GM18907 (cell line): ENCODE results near the gene TSFM.

ENCODE experiments used
- ATAC-seq: cut with Tn5 transposase; IDR thresholded peaks from one replicate; pipeline ENCODE4 v1.9.1; 2021; ENCODE audit warnings: mild to moderate bottlenecking, moderate library complexity; ENCODE audit not compliant: unreplicated experiment

Gene TSFM

DNA sequence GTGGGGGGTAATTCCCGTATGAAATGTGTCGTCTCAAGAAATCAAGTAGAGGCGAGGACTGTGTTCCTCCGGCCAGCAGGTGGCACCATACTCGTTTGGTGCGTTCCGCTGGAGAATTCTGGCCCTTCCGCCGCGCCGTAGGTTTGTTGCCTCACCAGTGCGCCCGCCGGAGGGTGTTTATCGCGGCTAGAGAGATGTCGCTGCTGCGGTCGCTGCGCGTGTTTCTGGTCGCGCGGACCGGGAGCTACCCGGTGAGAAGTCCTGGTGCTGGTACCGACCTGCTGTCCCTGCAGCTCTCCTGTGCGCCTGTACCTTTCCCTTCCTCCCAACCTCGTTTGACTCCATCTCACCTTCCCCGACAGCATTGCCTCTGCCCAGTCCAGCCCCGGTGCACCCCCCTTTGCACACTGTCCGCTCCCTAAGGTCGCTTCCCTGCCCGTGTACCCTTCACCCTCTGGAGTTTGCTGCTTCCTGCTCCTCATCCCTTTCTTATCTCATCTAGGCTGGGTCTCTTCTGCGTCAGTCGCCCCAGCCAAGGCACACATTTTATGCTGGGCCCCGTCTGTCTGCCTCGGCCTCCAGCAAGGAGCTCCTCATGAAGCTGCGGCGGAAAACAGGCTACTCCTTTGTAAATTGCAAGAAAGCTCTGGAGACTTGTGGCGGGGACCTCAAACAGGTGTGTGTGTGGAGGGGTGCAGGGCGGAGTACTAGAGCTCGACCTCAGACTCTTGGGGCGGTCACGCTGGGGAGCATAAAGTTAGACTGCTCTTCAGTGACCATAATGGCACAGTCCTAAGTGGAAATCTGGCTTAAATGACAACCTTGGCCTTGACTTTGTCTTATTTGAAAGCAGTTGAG lies at the start of gene TSFM:
Gene TSFM, plus strand, starts transcription at position 180 of the 858 bp plus-strand sequence. Its CDS starts 15 bp downstream, at position 195.
- peak; percentile 91 for ATAC-seq

DNA sequence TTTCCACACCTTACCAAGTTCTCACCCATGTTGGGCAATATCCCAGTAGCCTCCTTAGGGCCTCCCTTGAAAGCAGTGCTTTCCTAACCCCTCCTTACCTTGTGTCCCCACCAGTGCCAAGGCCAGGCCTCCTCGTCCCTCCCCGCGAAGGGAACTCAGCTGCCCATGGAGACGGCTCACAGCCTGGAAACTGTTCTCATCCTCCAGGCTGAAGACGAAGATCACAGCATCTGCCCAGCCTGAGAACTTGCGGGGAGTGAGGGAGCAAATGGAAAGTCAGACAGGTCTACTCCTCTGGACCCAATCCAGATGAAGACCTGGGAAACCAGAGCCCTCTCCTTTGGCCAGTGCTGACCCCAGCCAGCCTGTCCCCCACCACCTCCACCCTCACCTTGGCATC lies 48.7 kb upstream of the TSFM start:
- ATAC-seq: no peak

DNA sequence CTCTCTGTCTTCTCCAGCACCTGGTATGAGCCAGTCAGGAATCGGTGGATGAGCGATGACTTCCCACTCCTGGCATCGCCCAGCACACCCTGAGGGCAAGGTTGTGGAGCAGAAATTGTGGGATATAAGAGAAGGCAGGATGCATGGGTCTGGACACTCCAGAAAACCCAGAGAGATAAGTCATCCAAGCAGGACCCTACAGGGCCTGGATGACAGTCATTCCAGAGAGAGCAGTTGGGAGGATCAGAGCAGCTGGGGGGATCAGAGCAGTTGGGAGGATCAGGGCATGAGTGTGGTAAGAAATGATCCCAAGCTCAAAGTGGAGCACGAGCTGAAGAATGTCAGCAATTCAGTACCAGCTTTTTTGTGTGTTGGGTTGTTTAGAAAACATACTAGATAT lies 48.0 kb upstream of the TSFM start:
- no peak for ATAC-seq

DNA sequence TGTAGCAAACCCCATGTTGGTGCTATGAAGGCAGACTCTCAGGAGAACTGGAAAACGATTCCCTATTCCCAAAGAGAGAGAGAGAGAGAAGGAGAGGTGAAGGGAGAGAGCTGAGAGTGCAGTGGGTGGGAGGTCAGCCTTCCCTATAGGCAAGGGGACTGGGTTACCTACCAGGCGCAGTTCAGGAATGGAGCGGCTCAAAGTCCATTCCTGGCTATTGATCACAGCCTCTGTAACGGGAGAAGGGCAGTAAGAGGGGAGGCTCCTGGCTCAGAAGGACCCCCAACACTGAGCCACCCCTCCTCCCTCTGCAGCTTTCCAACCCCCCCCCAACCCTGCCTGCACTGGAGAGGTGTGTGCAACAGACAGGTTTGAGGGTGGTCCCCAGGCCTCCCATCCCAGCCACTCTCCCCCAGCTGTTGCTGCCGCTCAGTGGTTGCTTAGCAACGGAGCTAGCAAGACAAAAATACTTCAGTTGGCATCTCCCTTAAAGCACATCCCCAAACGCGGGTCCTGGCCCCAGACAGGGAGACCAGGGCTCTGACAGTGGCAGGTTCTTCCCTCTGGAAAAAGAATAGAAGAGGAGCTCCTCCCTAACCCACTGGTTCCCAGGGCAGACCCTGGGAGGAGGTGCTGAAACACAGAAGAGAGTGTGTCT lies 47.3 kb upstream of the TSFM start:
- no peak for ATAC-seq

DNA sequence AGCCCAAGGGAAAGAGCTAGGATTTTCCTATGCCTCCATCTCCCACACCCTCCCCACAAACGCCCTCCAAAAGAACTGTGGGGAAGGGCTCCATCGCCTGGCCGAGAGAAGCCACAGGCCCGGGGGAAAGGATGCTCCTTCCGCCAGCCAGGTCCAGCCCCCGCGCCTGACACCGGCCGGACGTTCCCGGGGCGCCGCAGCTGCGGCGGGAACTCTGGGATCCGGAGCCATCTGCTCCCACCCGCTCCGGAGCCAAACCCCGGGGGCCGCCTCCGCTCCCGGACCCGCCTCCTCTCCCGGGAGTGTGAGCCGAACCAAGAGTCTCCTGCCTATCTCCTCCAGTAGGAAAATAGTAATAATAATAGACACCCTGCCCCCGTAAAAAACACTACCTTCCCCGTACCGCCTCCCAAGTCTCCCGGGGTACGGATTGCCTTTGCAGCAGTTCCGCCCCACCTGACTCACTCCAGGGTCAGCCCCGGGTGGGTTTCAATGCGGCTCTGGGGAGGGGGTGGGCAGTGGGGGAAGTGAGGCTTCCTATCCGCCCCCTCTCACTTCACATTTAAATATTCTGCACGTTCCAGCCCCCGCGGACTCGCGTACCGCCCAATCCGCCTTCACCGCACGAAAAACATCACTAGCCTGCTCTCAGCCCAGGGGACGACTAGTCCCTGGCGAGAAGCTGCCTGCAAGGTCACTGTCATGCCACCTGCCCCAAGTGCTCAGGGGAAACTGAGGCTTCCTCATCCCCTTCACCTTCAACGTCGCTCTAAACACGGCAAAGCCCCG lies 46.4 kb upstream of the TSFM start:
- no peak for ATAC-seq

DNA sequence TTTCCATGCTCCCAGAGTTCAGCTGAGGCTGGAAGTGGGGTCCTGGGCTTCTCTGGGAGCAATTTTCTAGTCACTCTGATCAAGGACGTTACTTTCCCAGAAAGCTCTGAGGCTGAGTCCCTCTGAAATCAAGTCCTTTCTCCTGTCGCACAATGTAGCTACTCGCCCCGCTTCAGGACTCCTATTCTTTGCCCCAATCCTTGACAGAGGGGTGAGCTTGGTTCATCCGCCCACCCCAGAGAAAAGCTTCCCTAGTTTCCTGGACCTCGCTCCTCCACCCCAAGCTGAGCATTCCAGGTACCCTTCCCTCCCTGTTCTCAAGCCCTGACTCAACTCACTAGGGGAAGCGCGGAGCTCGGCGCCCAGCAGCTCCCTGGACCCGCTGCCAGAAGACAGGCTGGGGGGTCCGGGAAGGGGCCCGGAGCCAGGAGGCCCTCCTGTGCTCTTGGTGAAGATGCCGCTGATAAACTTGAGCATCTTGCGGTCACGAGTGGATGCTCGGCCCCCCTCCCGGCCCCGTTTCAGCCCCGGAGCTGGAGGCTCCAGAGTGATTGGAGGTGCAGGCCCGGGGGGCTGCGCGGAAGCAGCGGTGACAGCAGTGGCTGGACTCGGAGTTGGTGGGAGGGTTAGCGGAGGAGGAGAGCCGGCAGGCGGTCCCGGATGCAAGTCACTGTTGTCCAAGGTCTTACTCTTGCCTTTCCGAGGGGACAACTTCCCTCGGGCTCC lies 45.7 kb upstream of the TSFM start:
- no peak for ATAC-seq

DNA sequence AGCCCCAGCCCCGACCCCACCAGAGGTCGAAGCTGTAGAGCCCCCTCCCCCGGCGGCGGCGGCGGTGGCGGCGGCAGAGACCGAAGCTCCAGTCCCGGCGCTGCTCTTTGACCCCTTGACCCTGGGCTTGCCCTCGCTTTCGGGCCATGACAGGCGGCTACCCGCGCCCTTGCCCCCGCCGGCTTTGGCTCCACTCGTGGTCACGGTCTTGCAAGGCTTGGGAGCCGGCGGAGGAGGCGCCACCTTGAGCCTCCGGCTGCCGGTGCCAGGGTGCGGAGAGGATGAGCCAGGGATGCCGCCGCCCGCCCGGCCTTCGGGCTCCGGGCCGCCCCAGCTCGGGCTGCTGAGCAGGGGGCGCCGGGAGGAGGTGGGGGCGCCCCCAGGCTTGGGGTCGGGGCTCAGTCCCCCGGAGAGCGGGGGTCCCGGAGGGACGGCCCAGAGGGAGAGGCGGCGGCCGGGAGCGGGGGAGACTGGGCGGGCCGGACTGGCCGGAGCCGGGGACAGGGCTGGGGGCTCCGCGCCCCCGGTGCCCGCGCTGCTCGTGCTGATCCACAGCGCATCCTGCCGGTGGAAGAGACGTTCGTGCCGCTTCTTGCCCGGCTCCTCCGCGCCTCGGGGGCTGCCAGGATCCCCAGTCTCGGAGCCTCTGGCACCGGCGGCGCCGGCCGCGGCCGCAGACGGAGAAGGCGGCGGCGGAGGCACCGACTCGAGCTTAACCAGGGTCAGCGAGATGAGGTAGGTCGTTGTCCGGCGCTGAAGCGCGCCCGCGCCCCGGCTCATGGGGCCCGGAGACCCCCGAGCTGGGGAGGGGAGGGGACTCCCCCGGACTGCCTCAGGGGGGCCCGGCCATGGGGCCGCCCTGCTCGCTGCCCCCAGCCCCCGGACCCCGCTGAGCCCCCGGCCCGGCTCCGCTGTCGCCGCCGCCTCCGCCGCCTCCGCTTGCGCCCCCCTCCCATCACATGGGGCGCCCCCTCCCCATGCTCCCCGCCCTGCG lies 44.8 kb upstream of the TSFM start:
- no peak for ATAC-seq

DNA sequence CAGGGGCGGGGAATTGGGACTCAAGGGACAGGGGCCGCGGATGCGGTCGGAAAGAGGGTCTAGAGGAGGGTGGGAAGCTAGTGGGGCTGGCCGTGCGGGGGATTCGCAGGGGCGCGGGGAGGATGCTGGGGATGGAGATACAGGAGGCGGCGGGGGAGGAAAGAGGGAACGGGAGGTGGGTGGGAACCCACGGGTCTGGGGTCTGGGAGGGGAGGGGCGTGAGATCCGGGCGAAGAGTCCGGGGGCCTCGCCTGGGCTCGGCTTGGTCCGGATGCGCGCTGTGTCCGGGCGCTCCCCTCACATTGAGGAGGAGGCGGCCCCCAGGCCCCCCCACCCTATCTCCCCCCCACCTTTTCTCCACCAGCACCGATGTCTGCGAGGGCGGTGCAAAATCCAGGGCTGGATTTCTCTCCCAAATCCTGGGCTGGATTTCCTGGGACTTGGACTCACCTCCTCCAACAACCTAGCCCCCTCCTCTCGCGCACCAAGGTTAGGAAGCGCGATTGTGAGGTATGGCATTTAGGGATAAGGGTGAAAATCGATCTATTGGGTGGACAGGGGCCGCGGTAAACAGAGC lies 43.8 kb upstream of the TSFM start, which contains the start of gene AGAP2:
Gene AGAP2, minus strand, starts transcription at position 82 of the 577 bp plus-strand sequence. CDS start 496 bp downstream, outside the sequence.
- no peak for ATAC-seq

DNA sequence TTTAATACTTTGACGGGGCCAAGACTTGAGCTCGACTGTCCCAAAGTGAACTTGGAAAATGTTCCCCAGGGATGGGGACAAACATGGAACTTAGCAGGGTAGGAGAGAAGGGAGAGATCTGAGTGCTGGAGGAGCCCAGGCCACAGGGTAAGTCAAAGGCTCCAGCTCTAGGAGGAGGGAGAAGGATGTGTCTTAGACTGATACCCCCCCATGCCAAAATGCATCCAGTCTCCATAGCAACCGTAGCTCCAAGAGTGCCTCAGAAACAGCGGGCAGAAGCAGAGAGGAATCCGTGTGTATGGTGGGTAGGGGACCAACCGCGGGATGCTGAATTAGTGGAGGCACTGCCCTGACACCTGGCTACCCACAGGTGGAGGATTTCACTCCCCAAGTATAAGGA lies 43.2 kb upstream of the TSFM start:
- ATAC-seq: no peak

DNA sequence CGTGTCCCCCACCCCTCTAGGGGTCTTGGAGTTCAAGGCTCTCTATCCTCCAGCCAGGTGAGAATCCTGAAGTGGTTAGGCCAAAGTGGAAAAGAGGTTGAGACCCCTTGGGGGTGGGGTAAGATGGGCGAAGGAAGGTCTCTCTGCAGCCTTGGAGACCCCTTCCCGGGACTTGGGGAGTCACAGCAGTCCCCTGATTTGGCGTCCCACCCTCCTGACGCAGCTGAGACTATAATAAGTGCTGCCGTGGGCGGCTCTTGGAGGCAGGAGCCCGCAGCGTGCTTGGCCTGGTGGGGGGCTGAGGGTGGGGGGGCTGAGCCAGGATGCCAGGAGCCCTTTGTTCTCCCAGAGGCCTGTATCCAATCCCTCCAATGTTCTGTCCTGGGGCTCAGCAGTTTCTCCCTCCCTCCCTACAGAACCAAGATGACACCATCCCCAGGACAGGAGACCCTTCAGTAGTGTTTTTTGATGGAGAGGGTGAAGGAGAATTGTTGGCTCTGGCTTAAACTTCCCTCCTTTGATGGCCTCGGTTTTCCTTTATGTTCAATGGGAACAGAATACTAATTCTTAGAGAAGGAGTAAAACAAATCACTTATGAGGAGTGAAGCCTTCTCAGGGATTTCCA lies 42.6 kb upstream of the TSFM start:
- ATAC-seq: no peak

DNA sequence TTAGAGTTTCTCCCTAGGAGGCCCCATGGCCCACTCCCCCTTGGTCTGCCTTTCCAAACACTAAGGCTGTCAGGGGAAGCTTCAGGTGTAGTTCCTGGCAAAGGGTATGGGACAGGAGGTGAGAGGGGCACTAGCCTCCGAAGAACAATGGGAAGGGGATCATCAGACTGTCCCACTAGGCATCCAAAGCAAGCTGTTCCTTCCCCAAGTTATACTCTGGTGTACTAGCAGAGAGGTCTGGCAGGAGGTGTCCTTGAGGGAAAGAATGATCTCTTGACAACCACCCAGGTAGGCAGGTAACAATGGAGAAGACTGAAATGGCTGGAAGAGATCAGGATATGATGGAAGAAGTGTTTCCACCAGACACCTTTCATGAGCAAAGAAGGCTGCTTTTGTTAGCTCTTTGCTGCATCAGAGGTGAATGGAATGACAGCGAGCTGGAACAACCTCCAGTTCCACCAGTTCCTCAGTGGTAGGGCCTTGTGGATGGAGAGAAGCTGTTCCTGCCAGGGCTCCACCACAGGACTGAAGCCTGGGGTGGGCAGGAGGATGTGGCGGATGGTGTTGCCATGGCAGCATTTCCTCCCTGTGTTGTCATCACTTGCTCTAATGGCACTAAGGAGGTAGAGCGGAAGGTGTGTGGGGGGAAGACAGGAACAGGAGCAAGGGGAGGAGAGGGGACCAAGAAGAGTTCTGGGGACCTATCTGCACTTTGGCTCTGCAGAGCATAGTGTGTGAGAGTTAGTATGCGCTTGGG lies 41.8 kb upstream of the TSFM start:
- ATAC-seq: peak; percentile 60

DNA sequence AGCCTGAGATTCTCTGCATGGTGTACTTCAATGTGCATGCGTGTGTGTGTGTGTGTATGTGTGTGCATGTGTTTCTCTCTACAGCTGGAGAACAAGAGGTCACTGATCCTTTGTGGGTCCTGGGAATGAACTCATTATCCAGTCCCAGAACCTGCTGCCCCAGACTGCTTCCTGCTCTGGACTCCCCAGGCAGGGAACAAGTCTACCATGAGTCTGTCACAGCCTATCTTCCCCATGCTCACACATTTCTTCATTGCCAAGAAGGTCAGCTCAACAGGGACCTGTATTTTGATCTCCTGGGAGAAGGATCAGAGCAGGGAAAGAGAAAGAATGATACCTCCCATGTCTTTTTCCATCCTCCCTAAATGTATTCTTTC lies 41.2 kb upstream of the TSFM start:
- ATAC-seq: no peak

DNA sequence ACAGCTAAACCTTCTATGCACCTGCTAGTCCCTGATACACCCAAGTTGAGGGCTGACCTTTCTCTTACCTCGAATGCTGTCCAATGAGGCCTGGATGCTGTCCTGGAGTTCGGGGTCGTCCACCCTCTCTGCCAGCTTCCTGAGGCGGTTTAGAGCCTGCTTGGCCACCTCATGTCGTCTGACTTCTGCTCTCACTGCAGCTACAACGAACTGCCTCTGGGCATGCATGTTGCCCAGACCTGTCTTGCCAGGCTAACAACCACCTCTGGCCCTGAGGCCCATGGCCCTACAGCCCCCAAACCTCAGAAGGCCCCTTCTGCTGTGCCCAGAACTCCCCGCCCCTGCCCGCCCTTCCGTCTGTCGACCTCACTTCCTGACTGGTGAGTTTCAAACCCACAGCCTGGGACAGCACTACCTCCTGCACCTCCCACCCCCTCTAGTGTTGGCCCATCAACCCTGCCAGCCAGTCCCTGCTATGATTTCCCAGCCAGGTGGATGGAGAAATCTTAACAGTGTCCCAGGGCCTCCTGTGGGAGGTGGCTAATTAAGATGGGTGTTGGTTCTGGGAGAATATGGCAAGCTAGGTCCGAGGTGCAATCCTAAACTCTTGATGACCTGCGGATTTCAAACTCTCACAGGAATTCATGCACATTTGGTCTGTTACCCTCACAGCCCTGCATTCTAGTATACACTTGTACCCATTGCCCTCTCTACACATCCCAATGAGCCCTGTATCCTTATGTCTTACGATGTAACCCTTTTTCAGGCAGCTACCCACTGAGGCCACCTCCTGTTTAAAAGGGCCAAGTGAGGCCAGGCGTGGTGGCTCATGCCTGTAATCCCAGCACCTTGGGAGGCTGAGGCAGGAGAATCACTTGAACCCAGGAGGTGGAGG lies 40.5 kb upstream of the TSFM start:
- peak; percentile 64 for ATAC-seq

DNA sequence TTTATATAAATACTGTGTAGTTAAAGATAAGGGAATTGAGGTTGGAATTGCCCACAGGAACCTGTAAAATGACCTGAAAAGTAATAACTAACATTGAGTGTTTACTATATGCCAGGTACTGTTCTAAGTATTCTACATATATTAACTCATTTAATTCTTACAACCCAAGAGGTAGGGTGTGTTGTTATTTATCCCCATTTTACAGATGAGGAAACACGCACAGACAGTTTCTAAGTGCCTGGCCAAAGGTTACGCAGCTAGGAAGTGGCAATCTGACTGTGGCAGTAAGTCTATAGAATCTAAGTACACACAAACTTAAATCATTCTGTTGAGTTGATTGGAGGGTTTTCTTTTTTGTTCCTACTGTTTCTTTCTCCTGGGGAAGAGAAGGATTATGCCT lies 38.8 kb upstream of the TSFM start:
- no peak for ATAC-seq

DNA sequence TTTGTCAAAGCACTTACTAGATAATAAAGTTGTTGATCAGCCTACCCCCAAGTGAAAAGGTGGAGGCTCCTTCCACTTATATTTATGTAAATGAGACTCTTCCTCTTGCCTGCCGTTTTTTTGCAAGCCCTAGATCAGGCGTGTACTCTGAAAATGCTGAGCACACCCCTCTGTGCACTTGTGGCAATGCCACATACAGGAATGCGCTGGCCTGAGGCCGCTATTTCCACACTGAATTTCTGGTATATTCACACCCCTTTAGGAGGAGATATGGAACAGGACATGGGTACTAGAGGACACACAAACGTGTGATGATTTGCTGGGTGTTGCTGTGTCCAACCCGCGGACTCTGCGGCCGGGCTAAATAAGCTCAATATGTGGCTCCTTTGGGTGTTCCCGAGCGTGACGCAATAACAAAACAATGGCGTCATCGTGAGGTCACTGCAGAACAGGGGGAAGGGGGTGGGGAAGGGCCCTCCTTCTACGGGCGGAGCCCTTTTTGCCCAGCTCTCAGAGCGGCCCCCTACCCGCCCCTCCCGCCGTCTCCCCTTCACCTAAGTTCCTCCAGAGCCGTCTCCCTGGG lies 38.3 kb upstream of the TSFM start:
- peak; percentile 33 for ATAC-seq

DNA sequence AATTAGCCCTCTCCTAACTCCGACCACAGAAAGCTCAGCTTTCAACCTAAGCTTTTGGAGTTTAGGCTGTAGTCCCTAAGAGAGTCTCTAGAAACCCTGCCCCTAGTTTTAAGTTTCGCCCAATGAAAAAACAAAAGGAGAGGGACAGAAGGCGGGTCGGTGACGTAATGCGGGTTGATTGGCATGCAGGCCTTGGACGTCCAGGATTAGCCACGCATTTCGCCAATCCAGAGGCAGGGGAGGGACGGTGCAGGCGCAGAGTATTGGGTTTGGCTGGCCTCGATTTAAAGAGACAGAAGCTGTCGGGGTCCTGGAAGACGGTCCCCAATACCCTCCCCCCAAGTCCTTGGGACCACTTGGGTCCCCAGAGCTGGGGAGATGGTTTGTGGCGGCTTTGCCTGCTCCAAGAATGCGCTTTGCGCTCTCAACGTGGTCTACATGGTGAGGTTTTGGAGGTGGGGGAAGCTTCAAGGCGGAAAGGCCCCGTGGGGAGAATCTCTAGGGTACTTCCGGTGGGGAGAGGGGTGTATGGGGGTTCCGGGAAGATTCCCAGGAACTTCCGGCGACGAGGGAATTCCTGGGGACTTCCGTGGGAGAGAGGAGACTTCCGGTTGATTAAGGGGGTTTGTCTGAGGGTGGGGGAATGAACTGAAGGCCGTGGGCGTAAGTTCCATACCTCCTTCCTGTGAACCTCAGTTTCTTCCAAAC lies 37.7 kb upstream of the TSFM start, which contains the start of gene TSPAN31:
Gene TSPAN31, plus strand, starts transcription at position 263 of the 708 bp plus-strand sequence. Its CDS starts 116 bp downstream, at position 379.
- ATAC-seq: peak; percentile 85
